Measurements from ENCODE around the gene HOMER1.

DNA sequence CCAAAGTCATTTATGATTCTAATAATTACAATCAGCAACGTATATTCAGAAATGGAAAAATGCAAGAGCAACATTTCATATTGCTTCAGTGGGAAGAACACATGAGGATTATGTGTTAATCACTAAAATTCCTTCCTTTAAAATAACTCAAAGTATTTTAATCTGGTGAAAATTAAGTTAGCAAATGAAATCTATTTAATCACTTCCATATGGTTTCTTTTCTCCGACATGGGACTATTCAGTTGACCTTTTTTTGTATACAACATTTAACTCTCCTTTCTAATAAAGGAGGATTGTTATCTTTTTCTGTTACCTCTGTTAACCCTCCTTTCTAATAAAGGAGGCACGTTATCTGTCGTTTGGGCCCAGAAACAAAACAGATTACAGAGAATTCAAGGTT, 59.9 kb downstream of the HOMER1 start:
- no peak for TF ChIP-seq CTCF (conservative IDR thresholded peaks at IDR 0.05)
- no peak for TF ChIP-seq EZH2 (IDR thresholded peaks at IDR 0.05; ENCODE audit: low read depth)
